ENCODE measurements around the gene APC.

Gene APC

DNA sequence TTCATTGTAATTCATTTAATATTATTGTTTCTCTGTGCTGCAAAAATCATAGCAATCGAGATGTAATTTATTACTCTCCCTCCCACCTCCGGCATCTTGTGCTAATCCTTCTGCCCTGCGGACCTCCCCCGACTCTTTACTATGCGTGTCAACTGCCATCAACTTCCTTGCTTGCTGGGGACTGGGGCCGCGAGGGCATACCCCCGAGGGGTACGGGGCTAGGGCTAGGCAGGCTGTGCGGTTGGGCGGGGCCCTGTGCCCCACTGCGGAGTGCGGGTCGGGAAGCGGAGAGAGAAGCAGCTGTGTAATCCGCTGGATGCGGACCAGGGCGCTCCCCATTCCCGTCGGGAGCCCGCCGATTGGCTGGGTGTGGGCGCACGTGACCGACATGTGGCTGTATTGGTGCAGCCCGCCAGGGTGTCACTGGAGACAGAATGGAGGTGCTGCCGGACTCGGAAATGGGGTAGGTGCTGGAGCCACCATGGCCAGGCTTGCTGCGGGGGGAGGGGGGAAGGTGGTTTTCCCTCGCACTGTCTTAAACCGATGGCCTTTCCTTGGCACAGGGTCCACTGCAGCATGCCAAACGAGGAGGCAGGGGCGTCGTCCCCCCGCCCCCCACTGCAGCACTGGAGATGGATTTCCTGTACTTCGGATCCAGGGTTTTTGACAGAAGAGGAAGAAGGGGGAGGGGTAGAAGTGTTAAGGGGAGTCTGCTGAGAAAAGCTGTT, at the start of gene APC:
Gene APC, plus strand, starts transcription at position 423 of the 728 bp plus-strand sequence. CDS start 17,006 bp downstream, outside the sequence.
- Histone ChIP-seq H3K27me3 (ENCODE audit: control insufficient read depth, insufficient read depth, low read length) (no peaks in the 10 kb centered on the region), H3K4me1 (ENCODE audit: control insufficient read depth, insufficient read depth, low read length) (no peaks in the 10 kb centered on the region), H3K36me3 (ENCODE audit: control insufficient read depth, insufficient read depth, low read length) (no peaks in the 10 kb centered on the region), H3K9me3 (ENCODE audit: control insufficient read depth, insufficient read depth, low read length) (no peaks in the 10 kb centered on the region), H3K4me3 (ENCODE audit: low read length) (peak within 1 kb of the TSS; percentile 74; the same call in 1 of the 2 replicates), H3K27ac (ENCODE audit: low read length) (no peak within 1 kb of the TSS)
- no CpG with 5 or more reads among the region's 36 CpGs for WGBS (ENCODE audit: insufficient coverage, insufficient read length)
- DNase-seq (ENCODE audit: low read depth, low spot score) = peak; percentile 71

GRCh38 chr5:112689155-112689909, 48.4 kb upstream of the APC start:
- Histone ChIP-seq H3K36me3 (ENCODE audit: control insufficient read depth, insufficient read depth, low read length) (no peaks in the 10 kb centered on the region), H3K9me3 (ENCODE audit: control insufficient read depth, insufficient read depth, low read length) (no peaks in the 10 kb centered on the region), H3K4me3 (ENCODE audit: low read length) (no peak overlapping the region), H3K4me1 (ENCODE audit: control insufficient read depth, insufficient read depth, low read length) (no peaks in the 10 kb centered on the region), H3K27ac (ENCODE audit: low read length) (no peak overlapping the region), H3K27me3 (ENCODE audit: control insufficient read depth, insufficient read depth, low read length) (no peaks in the 10 kb centered on the region)
- no peak for DNase-seq (ENCODE audit: low read depth, low spot score)
- WGBS (ENCODE audit: insufficient coverage, insufficient read length) = no CpG with 5 or more reads among the region's 3 CpGs

DNA sequence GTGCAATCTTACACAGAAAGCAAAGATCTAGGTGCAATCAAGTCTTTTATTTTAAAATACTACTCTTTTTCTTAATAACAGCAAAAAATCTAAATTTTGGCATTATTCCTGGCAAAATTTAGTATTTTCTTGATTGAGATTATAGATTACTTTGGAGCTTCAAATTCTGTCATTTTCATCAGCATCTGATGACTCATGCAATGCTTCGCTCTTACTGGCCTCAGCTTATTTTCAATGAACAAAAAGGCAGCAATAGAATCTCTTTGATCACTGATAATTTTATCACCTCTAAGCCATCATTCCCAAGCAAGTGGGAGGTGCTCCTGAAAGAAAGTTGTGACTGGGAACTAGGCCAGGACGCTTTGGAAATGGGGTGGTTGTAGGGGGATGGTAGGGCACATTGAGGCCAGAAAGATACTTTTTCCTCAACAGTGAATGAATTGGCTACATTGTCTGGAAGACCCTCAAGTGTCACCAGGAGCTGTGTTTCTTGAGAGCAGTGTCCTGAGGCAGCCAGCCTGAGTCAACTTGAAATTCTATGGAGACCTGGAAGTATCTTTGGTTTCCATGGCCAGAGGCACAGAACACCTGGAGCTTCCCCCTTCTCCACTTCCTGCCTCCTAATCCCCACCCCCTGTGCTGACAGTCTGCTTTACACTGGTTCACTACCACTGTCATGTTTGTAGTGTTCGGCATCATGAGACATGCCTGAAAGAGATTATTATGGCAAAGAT, 46.9 kb upstream of the APC start:
- no CpG with 5 or more reads among the region's 3 CpGs for WGBS (ENCODE audit: insufficient coverage, insufficient read length)
- Histone ChIP-seq H3K27ac (ENCODE audit: low read length) (no peak overlapping the region), H3K36me3 (ENCODE audit: control insufficient read depth, insufficient read depth, low read length) (no peaks in the 10 kb centered on the region), H3K27me3 (ENCODE audit: control insufficient read depth, insufficient read depth, low read length) (no peaks in the 10 kb centered on the region), H3K9me3 (ENCODE audit: control insufficient read depth, insufficient read depth, low read length) (no peaks in the 10 kb centered on the region), H3K4me3 (ENCODE audit: low read length) (no peak overlapping the region), H3K4me1 (ENCODE audit: control insufficient read depth, insufficient read depth, low read length) (no peaks in the 10 kb centered on the region)
- DNase-seq (ENCODE audit: low read depth, low spot score) = no peak

- Histone ChIP-seq H3K27me3 (ENCODE audit: control insufficient read depth, insufficient read depth, low read length) (no peaks in the 10 kb centered on the region), H3K36me3 (ENCODE audit: control insufficient read depth, insufficient read depth, low read length) (no peaks in the 10 kb centered on the region), H3K9me3 (ENCODE audit: control insufficient read depth, insufficient read depth, low read length) (no peaks in the 10 kb centered on the region), H3K4me1 (ENCODE audit: control insufficient read depth, insufficient read depth, low read length) (no peaks in the 10 kb centered on the region), H3K27ac (ENCODE audit: low read length) (no peak overlapping the region), H3K4me3 (ENCODE audit: low read length) (no peak overlapping the region)
- no CpG with 5 or more reads among the region's 1 CpG for WGBS (ENCODE audit: insufficient coverage, insufficient read length)
- no peak for DNase-seq (ENCODE audit: low read depth, low spot score)
Measured at GRCh38 chr5:112691339-112691680, 46.4 kb upstream of the APC start.

GRCh38 chr5:112691758-112692157, 45.9 kb upstream of the APC start:
- Histone ChIP-seq H3K36me3 (ENCODE audit: control insufficient read depth, insufficient read depth, low read length) (no peaks in the 10 kb centered on the region), H3K27me3 (ENCODE audit: control insufficient read depth, insufficient read depth, low read length) (no peaks in the 10 kb centered on the region), H3K4me1 (ENCODE audit: control insufficient read depth, insufficient read depth, low read length) (no peaks in the 10 kb centered on the region), H3K4me3 (ENCODE audit: low read length) (no peak overlapping the region), H3K27ac (ENCODE audit: low read length) (no peak overlapping the region), H3K9me3 (ENCODE audit: control insufficient read depth, insufficient read depth, low read length) (no peaks in the 10 kb centered on the region)
- no peak for DNase-seq (ENCODE audit: low read depth, low spot score)
- WGBS (ENCODE audit: insufficient coverage, insufficient read length) = no CpG with 5 or more reads among the region's 3 CpGs

GRCh38 chr5:112692472-112692871, 45.2 kb upstream of the APC start:
- no peak for DNase-seq (ENCODE audit: low read depth, low spot score)
- Histone ChIP-seq H3K27me3 (ENCODE audit: control insufficient read depth, insufficient read depth, low read length) (no peaks in the 10 kb centered on the region), H3K4me3 (ENCODE audit: low read length) (no peak overlapping the region), H3K4me1 (ENCODE audit: control insufficient read depth, insufficient read depth, low read length) (no peaks in the 10 kb centered on the region), H3K27ac (ENCODE audit: low read length) (no peak overlapping the region), H3K9me3 (ENCODE audit: control insufficient read depth, insufficient read depth, low read length) (no peaks in the 10 kb centered on the region), H3K36me3 (ENCODE audit: control insufficient read depth, insufficient read depth, low read length) (no peaks in the 10 kb centered on the region)
- WGBS (ENCODE audit: insufficient coverage, insufficient read length) = no CpG with 5 or more reads among the region's 1 CpG

- Histone ChIP-seq H3K4me3 (ENCODE audit: low read length) (no peak overlapping the region), H3K27me3 (ENCODE audit: control insufficient read depth, insufficient read depth, low read length) (no peaks in the 10 kb centered on the region), H3K4me1 (ENCODE audit: control insufficient read depth, insufficient read depth, low read length) (no peaks in the 10 kb centered on the region), H3K27ac (ENCODE audit: low read length) (no peak overlapping the region), H3K36me3 (ENCODE audit: control insufficient read depth, insufficient read depth, low read length) (no peaks in the 10 kb centered on the region), H3K9me3 (ENCODE audit: control insufficient read depth, insufficient read depth, low read length) (no peaks in the 10 kb centered on the region)
- no peak for DNase-seq (ENCODE audit: low read depth, low spot score)
- WGBS (ENCODE audit: insufficient coverage, insufficient read length) = no CpG with 5 or more reads among the region's 3 CpGs
Measured at GRCh38 chr5:112693301-112693700, 44.4 kb upstream of the APC start.

GRCh38 chr5:112694853-112695709, 42.6 kb upstream of the APC start:
- no CpG with 5 or more reads among the region's 3 CpGs for WGBS (ENCODE audit: insufficient coverage, insufficient read length)
- Histone ChIP-seq H3K9me3 (ENCODE audit: control insufficient read depth, insufficient read depth, low read length) (no peaks in the 10 kb centered on the region), H3K36me3 (ENCODE audit: control insufficient read depth, insufficient read depth, low read length) (no peaks in the 10 kb centered on the region), H3K27me3 (ENCODE audit: control insufficient read depth, insufficient read depth, low read length) (no peaks in the 10 kb centered on the region), H3K27ac (ENCODE audit: low read length) (no peak overlapping the region), H3K4me1 (ENCODE audit: control insufficient read depth, insufficient read depth, low read length) (no peaks in the 10 kb centered on the region), H3K4me3 (ENCODE audit: low read length) (no peak overlapping the region)
- DNase-seq (ENCODE audit: low read depth, low spot score) = no peak

GRCh38 chr5:112696786-112697185, 40.9 kb upstream of the APC start:
- Histone ChIP-seq H3K4me3 (ENCODE audit: low read length) (no peak overlapping the region), H3K27ac (ENCODE audit: low read length) (no peak overlapping the region), H3K4me1 (ENCODE audit: control insufficient read depth, insufficient read depth, low read length) (no peaks in the 10 kb centered on the region), H3K9me3 (ENCODE audit: control insufficient read depth, insufficient read depth, low read length) (no peaks in the 10 kb centered on the region), H3K36me3 (ENCODE audit: control insufficient read depth, insufficient read depth, low read length) (no peaks in the 10 kb centered on the region), H3K27me3 (ENCODE audit: control insufficient read depth, insufficient read depth, low read length) (no peaks in the 10 kb centered on the region)
- no CpG with 5 or more reads among the region's 5 CpGs for WGBS (ENCODE audit: insufficient coverage, insufficient read length)
- DNase-seq (ENCODE audit: low read depth, low spot score) = no peak

DNA sequence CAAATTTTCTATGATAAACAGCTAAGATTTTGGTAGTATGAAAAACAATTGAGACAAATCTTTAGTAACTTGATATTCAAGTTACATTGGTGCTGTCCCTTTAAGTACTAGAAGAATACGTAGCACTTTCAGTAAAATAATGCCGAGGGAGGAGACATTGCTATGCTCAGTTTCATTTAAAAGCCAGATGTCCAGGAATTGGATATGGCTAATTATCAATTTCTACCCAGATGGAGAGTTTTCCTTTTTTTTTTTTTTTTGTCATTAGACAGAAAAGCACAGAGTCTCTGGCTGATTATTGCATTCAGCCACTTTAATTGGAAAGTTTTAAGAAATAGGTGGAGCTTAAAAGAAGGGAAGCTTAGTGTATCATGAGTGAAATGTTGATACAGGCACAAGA, 40.4 kb upstream of the APC start:
- no peak overlapping the region for H3K27ac ChIP-seq (ENCODE audit: low read length)
- no peak for DNase-seq (ENCODE audit: low read depth, low spot score)
- no peak overlapping the region for H3K4me3 ChIP-seq (ENCODE audit: low read length)
- H3K4me1 ChIP-seq (ENCODE audit: control insufficient read depth, insufficient read depth, low read length) = no peaks in the 10 kb centered on the region
- WGBS (ENCODE audit: insufficient coverage, insufficient read length) = no CpG with 5 or more reads among the region's 2 CpGs
- no peaks in the 10 kb centered on the region for H3K9me3 ChIP-seq (ENCODE audit: control insufficient read depth, insufficient read depth, low read length)
- no peaks in the 10 kb centered on the region for H3K27me3 ChIP-seq (ENCODE audit: control insufficient read depth, insufficient read depth, low read length)
- no peaks in the 10 kb centered on the region for H3K36me3 ChIP-seq (ENCODE audit: control insufficient read depth, insufficient read depth, low read length)
